IPS DF 4.7 (cell line): ENCODE data around the gene CCR1.

Experiments
- DNase-seq: peaks from one replicate; pipeline ENCODE4 v3.0.0-alpha.2; 2013; ENCODE audit warnings: low spot score; ENCODE audit errors: extremely low read depth

Gene CCR1

GRCh38 chr3:46208167-46208704 is at the start of gene CCR1:
Gene CCR1, minus strand, starts transcription at chr3:46208313. Its CDS starts 4,000 bp downstream, at chr3:46204313.
- DNase-seq = no peak

DNA sequence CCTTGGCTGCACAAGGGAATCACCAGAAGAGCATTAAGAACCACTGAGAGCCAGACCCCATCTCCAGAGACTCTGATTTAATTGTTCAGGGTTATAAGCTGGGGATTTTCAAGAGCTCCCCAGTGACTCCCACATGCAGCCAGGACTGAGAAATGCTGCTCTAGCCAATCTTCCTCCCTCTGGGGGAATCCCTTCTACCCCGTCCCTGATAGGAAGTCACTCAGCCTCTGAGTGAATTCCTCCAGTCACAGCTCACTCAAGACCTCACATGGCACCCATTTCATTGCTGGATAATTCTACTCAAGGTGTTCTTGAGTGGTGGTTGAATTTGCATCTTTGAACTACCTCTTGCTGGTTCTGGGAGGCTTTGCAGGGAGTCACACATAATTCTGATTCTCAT is 44.9 kb upstream of the CCR1 start:
- DNase-seq = no peak

- DNase-seq = no peak
Observed at GRCh38 chr3:46245146-46245545, 37.0 kb upstream of the CCR1 start.

- no peak for DNase-seq
Observed at GRCh38 chr3:46243560-46243959, 35.4 kb upstream of the CCR1 start.

- DNase-seq = no peak
Observed at GRCh38 chr3:46242120-46242519, 34.0 kb upstream of the CCR1 start, which contains the start of gene CCR3. Gene CCR3, plus strand, starts transcription at chr3:46242460. Its CDS starts 22,699 bp downstream, at chr3:46265159.

DNA sequence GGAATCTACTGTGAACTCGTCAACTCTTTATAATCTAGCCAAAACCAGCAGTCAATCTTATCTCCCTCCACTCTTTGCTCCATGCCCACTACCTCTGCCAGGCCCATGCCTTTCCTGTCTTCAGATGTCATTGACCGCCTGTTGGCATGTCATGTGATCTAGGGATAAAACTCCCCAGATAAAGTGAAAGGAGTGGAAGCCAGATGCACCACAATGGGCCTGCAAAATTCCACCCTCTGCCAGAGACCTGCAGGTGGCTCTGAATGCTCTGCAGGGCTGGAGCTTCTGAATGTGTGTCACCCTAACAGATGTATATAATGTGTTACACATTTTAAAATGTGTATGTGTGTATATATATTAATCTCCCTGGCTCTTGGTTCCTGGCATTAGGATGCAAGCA is 31.8 kb upstream of the CCR1 start:
- DNase-seq = no peak

DNA sequence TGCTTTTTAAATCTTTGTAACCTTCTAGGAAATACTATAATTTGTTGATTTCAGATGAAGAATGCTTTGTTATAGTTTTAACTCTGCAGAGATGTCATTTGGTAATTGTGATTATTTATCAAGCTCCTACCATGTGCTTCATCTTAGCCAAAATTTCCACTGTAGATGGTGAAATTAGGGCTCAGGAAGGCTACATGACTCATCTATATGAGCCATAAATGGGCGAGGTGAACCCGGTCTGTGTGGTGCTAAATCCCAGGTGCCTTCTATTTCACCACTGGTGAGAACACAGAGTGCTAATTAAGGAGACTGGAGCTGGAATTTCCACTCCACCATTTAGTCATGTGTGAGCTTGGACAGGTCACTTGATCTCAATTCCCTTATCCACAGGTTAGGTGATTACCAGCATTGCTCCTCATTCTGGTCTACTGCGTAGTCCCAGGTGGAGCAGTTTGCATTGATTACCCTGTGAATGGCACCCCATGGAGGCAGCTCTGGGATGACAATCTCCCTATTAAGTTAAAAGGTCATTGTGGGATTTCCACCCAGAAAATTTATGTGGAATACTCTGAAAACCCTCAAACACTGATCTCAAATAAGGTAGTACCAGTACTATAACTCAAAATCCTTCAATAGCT is 31.3 kb upstream of the CCR1 start:
- no peak for DNase-seq

DNA sequence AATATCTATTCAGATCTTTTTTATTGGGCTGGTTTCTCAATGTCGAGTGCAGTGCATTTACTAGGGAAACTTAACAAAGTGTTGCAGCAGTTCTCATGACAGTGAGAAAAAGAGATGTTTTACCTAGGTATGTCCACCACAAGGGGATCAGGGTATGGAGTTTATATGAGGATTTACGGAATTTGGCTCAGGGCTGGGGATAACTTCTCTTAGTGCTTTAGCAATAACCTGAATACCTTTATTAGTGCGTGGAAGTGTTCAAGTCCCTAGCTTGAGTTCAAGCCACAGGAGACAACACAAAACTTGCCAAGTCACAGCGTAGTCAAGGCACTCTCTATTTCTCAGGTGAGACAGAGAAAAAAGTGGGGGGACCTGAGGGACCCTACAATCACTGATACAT is 30.3 kb upstream of the CCR1 start:
- DNase-seq = no peak

- no peak for DNase-seq
Observed at GRCh38 chr3:46236294-46237054, 28.4 kb upstream of the CCR1 start.

- no peak for DNase-seq
Observed at GRCh38 chr3:46235425-46235824, 27.3 kb upstream of the CCR1 start.

DNA sequence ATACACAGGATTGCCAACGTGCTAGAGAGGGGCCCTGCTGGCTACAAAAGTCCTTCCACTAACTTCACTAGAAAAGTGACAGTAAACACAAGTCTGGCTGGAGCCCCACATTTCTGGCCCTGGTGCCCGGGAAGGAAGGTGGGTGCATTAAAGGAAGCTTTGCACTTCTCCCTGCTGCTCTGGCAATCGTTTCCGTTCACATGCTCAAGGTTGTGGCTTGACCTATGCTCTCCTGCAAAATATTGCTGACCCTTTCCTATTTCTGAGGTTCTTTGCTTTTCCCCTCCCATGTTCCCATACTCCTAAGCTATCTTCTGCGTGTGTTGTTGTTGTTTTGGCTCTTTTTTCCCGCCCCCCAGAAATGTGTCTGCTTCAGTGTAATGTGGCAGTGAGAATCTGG is 25.1 kb upstream of the CCR1 start:
- DNase-seq = no peak

- no peak for DNase-seq
Observed at GRCh38 chr3:46231323-46231722, 23.2 kb upstream of the CCR1 start.

DNA sequence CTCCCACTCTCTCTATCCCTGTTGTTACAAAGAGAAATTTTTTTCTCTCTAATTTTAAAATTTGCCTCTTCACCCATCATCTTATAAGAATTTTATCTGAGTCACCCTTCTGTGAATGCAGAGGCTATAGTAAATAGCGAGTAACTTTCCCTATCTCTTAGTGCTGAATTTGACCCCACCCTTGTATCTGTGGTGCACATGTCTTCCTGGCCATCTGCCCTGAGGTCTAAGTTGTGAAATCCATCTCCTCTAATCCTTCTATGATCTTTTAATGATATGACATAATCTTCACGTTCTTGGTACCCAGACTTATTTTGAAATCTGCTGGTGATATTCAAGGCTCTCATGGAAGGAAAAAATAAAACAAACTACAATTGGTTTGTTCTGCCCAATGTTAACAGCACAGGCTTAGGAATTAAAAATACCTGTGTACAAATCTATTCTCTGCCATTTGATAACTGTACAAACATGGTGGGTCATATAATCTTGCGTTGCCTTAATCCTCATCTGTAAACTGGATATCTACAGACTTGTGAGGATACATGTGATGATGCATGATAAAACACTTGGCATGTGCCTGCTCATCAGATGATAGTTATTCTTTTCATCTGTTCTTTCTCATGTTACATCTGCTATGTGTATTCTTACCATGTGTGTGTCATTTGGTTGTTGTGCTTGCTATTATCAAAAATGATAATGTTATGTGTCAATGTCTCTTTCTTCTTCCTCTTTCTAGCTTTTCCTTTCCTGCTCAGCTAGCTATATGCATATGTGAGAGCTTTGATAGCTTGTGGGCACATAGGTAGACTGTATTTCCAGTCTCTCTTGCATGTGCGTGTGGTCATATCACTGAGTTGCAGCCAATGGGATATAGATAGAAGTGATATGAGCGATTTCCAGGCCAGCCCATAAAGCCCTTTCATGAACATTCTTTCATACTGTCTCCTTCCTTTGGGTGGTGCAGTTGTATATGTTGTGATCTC is 20.4 kb upstream of the CCR1 start:
- no peak for DNase-seq

- no peak for DNase-seq
Observed at GRCh38 chr3:46222435-46223161, 14.5 kb upstream of the CCR1 start.

DNA sequence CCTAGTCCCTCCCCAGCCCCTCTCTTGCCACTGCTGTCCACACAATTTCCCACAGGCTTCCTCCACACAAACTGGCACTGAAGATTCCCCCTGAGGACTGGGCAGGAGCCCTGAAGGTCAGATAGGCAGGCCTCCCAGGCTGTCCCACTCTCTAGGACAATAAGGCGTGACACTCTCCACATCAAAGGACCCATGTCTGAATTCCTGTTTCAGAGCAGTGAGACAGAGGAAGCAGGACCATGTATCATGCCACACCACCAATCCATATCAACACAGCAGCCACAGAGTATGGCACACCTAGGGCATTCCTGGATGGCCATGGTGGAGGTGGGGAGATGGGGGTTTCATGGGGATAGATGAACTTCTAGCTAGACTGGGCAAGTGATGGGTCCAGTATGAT is 13.8 kb upstream of the CCR1 start:
- no peak for DNase-seq

- no peak for DNase-seq
Observed at GRCh38 chr3:46221391-46221790, 13.3 kb upstream of the CCR1 start.

GRCh38 chr3:46218196-46218709 is 10.1 kb upstream of the CCR1 start:
- DNase-seq = no peak

- DNase-seq = no peak
Observed at GRCh38 chr3:46215810-46216414, 7.8 kb upstream of the CCR1 start.

GRCh38 chr3:46214751-46215352 is 6.7 kb upstream of the CCR1 start:
- no peak for DNase-seq

- DNase-seq = no peak
Observed at GRCh38 chr3:46213201-46213600, 5.1 kb upstream of the CCR1 start.
